Gastrocnemius medialis (tissue), 4 donors: Measurements from ENCODE around the gene VCL. TPM values are rescaled to one million over a fixed set of nuclear protein-coding genes. Genes with fewer than 3 reads are reported as not detected.

Experiments used
- ATAC-seq, 2 donors: fragments of 150-250 bp; one replicate each; pipeline ENCODE4 v1.9.1; 2016
- DNase-seq, 2 donors: peaks; one replicate each; pipeline ENCODE4 v3.0.0-alpha.2; 2019
- H3K27ac ChIP-seq, 4 donors: fragments of 200-600 bp; sonication (generic); 1 replicate in 1 of 4; 2 replicates in 3 of 4; pipeline ENCODE4 v1.5.1; 2016 to 2018; ENCODE audit warnings: mild to moderate bottlenecking in 2 of 4, moderate library complexity in 1 of 4
- H3K27me3 ChIP-seq, 3 donors: fragments of 200-600 bp; sonication (generic) in 2 of 3; 1 replicate in 1 of 3; 2 replicates in 2 of 3; pipeline versions ENCODE4 v1.5.1 to v1.6.0; 2016 to 2019; ENCODE audit warnings: mild to moderate bottlenecking in 1 of 3, moderate library complexity in 1 of 3
- H3K36me3 ChIP-seq, 2 donors: fragments of 200-600 bp; sonication (generic) in 1 of 2; one replicate each; pipeline ENCODE4 v1.5.1; 2017 to 2018
- H3K4me1 ChIP-seq, 2 donors: fragments of 200-600 bp; sonication (generic) in 1 of 2; one replicate each; pipeline ENCODE4 v1.5.1; 2016 to 2017; ENCODE audit warnings: mild to moderate bottlenecking in 2 of 2
- H3K4me3 ChIP-seq, 4 donors: fragments of 200-600 bp; sonication (generic) in 3 of 4; 1 replicate in 1 of 4; 2 replicates in 3 of 4; pipeline ENCODE4 v1.5.1; 2016 to 2019; ENCODE audit warnings: mild to moderate bottlenecking in 2 of 4
- H3K9me3 ChIP-seq, 3 donors: fragments of 200-600 bp; sonication (generic) in 2 of 3; 1 replicate in 1 of 3; 2 replicates in 2 of 3; pipeline ENCODE4 v1.5.1; 2016 to 2019
- CTCF ChIP-seq, 5 experiments: fragments of 450-650 bp in 3 of 5; fragments of 200-600 bp in 2 of 5; sonication (generic) in 2 of 5; IDR thresholded peaks in 4 of 5; conservative IDR thresholded peaks in 1 of 5; 1 replicate in 4 of 5; 2 replicates in 1 of 5; pipeline ENCODE4 v1.5.1; 2016 to 2019; ENCODE audit warnings: antibody characterized with exemption in 5 of 5, mild to moderate bottlenecking in 3 of 5, moderate library complexity in 3 of 5
- POLR2A ChIP-seq, 2 donors: fragments of 450-650 bp; IDR thresholded peaks; one replicate each; pipeline ENCODE4 v1.6.1; 2017; ENCODE audit warnings: antibody characterized with exemption in 2 of 2, mild to moderate bottlenecking in 2 of 2, moderate library complexity in 2 of 2
- in situ Hi-C, 4 donors: fragments of 200-750 bp; cut with MboI; loops; one replicate each; pipeline versions ENCODE4 v1.15.0 to v1.8.0; 2017; ENCODE audit warnings: low sequenced_read_pairs in 4 of 4
- intact Hi-C: fragments of 100-400 bp; cut with DNase I; formaldehyde crosslinking; loops from one replicate; pipeline ENCODE4 v1.15.1; 2023; ENCODE audit warnings: low total_unique reads
- total RNA-seq, 4 donors: library from RNA; depleted of rRNA; stranded (reverse); fragments of >200 nt; gene quantifications; one replicate each; pipeline versions ENCODE4 v1.1.0 to v1.2.3, GENCODE V29; 2016

The VCL gene
- total RNA-seq, 4 donors from 2014 or later, result 129 to 299 (median 210) TPM

- H3K4me1 ChIP-seq, result peaks cover 78 to 81% of the 10 kb centered on the region in 2 donors
- no peak overlapping the region for H3K4me3 ChIP-seq
- H3K9me3 ChIP-seq, result no peaks in the 10 kb centered on the region
- intact Hi-C loops, result no loop called here
- no peak for ATAC-seq
- H3K36me3 ChIP-seq, result no peaks in the 10 kb centered on the region
- in situ Hi-C loops, result no loop called here
- H3K27ac ChIP-seq, result peak overlapping the region; percentile 93 to 97 (median 95)
- DNase-seq, result no peak
- H3K27me3 ChIP-seq, result no peaks in the 10 kb centered on the region
- TF ChIP-seq POLR2A (IDR thresholded peaks at IDR 0.05) (no peak), CTCF (IDR thresholded peaks at IDR 0.05 in 4 of 5, conservative IDR thresholded peaks at IDR 0.05 in 1 of 5) (no peak)
Observed at GRCh38 chr10:74032900-74033655, 35.2 kb downstream of the VCL start.

- H3K27me3 ChIP-seq, result no peaks in the 10 kb centered on the region
- no peaks in the 10 kb centered on the region for H3K9me3 ChIP-seq
- intact Hi-C loops, result no loop called here
- peak; percentile 54 to 70 for ATAC-seq
- H3K36me3 ChIP-seq, result no peaks in the 10 kb centered on the region
- in situ Hi-C loops, result no loop called here
- H3K27ac ChIP-seq, result peak overlapping the region; percentile 93 to 97 (median 95)
- DNase-seq, result no peak
- peaks cover 81 to 84% of the 10 kb centered on the region in 2 donors for H3K4me1 ChIP-seq
- H3K4me3 ChIP-seq, result no peak overlapping the region
- TF ChIP-seq POLR2A (IDR thresholded peaks at IDR 0.05) (no peak), CTCF (IDR thresholded peaks at IDR 0.05 in 4 of 5, conservative IDR thresholded peaks at IDR 0.05 in 1 of 5) (no peak)
Observed at GRCh38 chr10:74033702-74034101, 35.8 kb downstream of the VCL start.

- ATAC-seq (no peak), DNase-seq (no peak)
- in situ Hi-C loops, result no loop called here
- no peaks in the 10 kb centered on the region for H3K36me3 ChIP-seq
- H3K4me1 ChIP-seq, result peaks cover 81 to 86% of the 10 kb centered on the region in 2 donors
- no peak overlapping the region for H3K4me3 ChIP-seq
- H3K9me3 ChIP-seq, result no peaks in the 10 kb centered on the region
- peak overlapping the region; percentile 93 to 97 (median 95) for H3K27ac ChIP-seq
- no peaks in the 10 kb centered on the region for H3K27me3 ChIP-seq
- intact Hi-C loops, result no loop called here
- no peak for TF ChIP-seq CTCF (IDR thresholded peaks at IDR 0.05 in 4 of 5, conservative IDR thresholded peaks at IDR 0.05 in 1 of 5)
- TF ChIP-seq POLR2A (IDR thresholded peaks at IDR 0.05), result no peak
Observed at GRCh38 chr10:74034301-74034700, 36.4 kb downstream of the VCL start.

GRCh38 chr10:74035303-74035702 is 37.4 kb downstream of the VCL start:
- intact Hi-C loops, result no loop called here
- Histone ChIP-seq H3K36me3 (no peaks in the 10 kb centered on the region), H3K9me3 (no peaks in the 10 kb centered on the region), H3K27ac (peak overlapping the region; percentile 93 to 97 (median 95)), H3K27me3 (no peaks in the 10 kb centered on the region), H3K4me3 (no peak overlapping the region), H3K4me1 (peaks cover 78 to 86% of the 10 kb centered on the region in 2 donors)
- DNase-seq, result no peak
- ATAC-seq, result no peak
- TF ChIP-seq POLR2A (IDR thresholded peaks at IDR 0.05) (no peak), CTCF (IDR thresholded peaks at IDR 0.05 in 4 of 5, conservative IDR thresholded peaks at IDR 0.05 in 1 of 5) (peak in 2 of 5 experiments; percentile 14 to 25)
- in situ Hi-C loops, result no loop called here
